Skeletal muscle satellite cell (primary cell): Measurements from ENCODE around the gene KLHL29.

Source experiments
- H3K27me3 ChIP-seq: 2 replicates; pipeline ENCODE4 v1.7.0; 2013; ENCODE audit warnings: low read length; ENCODE audit not compliant: control insufficient read depth, insufficient read depth
- H3K36me3 ChIP-seq: 2 replicates; pipeline ENCODE4 v1.7.0; 2013; ENCODE audit warnings: mild to moderate bottlenecking, control low read depth, low read length; ENCODE audit not compliant: insufficient read depth
- H3K4me1 ChIP-seq: 2 replicates; pipeline ENCODE4 v1.7.0; 2013; ENCODE audit warnings: low read length; ENCODE audit not compliant: control insufficient read depth, insufficient read depth
- H3K4me2 ChIP-seq: 2 replicates; pipeline ENCODE4 v1.7.0; 2013; ENCODE audit warnings: mild to moderate bottlenecking, low read length
- H3K4me3 ChIP-seq: 2 replicates; pipeline ENCODE4 v1.7.0; 2013; ENCODE audit warnings: low read length
- H3K9ac ChIP-seq: 2 replicates; pipeline ENCODE4 v1.7.0; 2013; ENCODE audit warnings: mild to moderate bottlenecking, low read depth, low read length, moderate library complexity
- H3K9me3 ChIP-seq: replicated peaks from 2 replicates; pipeline ENCODE4 v1.7.0; 2013; ENCODE audit warnings: mild to moderate bottlenecking, control low read depth, low read length

KLHL29 gene

DNA sequence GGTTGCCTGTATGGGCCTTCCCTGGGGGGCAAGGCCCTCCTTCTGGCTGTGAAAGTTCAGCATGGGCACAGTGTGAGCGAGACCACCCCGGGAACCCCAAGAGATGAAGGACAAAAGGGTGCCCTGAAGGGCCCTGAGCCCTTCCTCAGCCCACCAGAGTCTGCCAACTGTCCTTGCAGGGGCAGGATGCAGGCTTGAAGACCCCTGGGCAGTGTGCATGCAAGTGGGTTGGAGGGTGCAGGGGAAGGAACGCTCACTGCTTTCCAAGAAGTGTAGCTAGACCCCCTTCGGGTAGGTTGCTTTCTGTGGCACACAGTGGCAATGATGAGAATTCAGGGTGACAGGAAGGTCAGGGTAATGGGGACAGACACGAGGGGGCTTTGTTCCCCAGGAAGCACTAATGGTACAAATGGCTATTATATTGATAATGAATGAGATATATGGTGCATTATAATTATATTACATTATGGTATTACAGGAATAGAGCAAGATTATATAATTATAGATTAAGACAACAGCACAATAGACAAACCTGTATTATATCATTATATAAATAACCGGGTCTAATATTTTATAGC, 313.2 kb downstream of the KLHL29 start:
- no peaks in the 10 kb centered on the region for H3K4me1 ChIP-seq
- H3K9ac ChIP-seq: no peak overlapping the region
- H3K36me3 ChIP-seq: peaks cover 35% of the 10 kb centered on the region
- no peaks in the 10 kb centered on the region for H3K9me3 ChIP-seq
- no peak overlapping the region for H3K4me2 ChIP-seq
- H3K27me3 ChIP-seq: no peaks in the 10 kb centered on the region
- no peak overlapping the region for H3K4me3 ChIP-seq

GRCh38 chr2:23698721-23699579, 314.0 kb downstream of the KLHL29 start:
- Histone ChIP-seq H3K4me3 (no peak overlapping the region), H3K9ac (no peak overlapping the region), H3K36me3 (peaks cover 35% of the 10 kb centered on the region), H3K4me2 (no peak overlapping the region), H3K9me3 (no peaks in the 10 kb centered on the region), H3K27me3 (no peaks in the 10 kb centered on the region), H3K4me1 (no peaks in the 10 kb centered on the region)

GRCh38 chr2:23699580-23699925, 314.6 kb downstream of the KLHL29 start:
- no peaks in the 10 kb centered on the region for H3K27me3 ChIP-seq
- H3K36me3 ChIP-seq: peaks cover 35% of the 10 kb centered on the region
- no peaks in the 10 kb centered on the region for H3K9me3 ChIP-seq
- H3K4me2 ChIP-seq: no peak overlapping the region
- H3K4me1 ChIP-seq: no peaks in the 10 kb centered on the region
- no peak overlapping the region for H3K4me3 ChIP-seq
- no peak overlapping the region for H3K9ac ChIP-seq

- Histone ChIP-seq H3K9me3 (no peaks in the 10 kb centered on the region), H3K4me3 (no peak overlapping the region), H3K9ac (no peak overlapping the region), H3K36me3 (peaks cover 31% of the 10 kb centered on the region), H3K4me2 (no peak overlapping the region), H3K27me3 (no peaks in the 10 kb centered on the region), H3K4me1 (no peaks in the 10 kb centered on the region)
These were observed 315.6 kb downstream of the KLHL29 start for GRCh38 chr2:23700627-23701026.

DNA sequence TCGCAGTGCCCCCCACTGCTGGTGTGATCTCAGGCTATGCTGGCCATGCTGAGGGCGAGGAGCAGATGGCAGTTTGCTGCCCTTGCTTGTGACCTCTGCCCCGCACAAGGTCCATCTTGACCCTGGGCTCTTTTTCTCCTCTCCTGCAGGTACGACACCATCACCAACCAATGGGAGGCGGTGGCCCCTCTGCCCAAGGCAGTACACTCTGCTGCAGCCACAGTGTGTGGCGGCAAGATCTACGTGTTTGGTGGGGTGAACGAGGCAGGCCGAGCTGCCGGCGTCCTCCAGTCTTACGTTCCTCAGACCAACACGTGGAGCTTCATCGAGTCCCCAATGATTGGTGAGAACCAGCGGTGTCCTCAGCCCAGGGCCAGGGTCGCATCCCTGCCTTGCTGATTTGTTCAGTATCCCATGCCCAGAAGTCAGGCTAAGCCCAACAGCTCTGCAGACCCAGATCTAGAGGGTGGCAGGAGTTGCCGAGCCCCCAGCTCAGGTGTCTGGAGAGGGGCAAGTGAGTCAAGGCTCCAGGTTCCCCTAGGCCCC, 318.1 kb downstream of the KLHL29 start:
- H3K9ac ChIP-seq: no peak overlapping the region
- H3K27me3 ChIP-seq: no peaks in the 10 kb centered on the region
- no peak overlapping the region for H3K4me3 ChIP-seq
- H3K4me1 ChIP-seq: no peaks in the 10 kb centered on the region
- H3K36me3 ChIP-seq: peaks cover 36% of the 10 kb centered on the region
- H3K9me3 ChIP-seq: no peaks in the 10 kb centered on the region
- H3K4me2 ChIP-seq: no peak overlapping the region

GRCh38 chr2:23703583-23704385, 318.8 kb downstream of the KLHL29 start:
- no peaks in the 10 kb centered on the region for H3K9me3 ChIP-seq
- H3K4me3 ChIP-seq: no peak overlapping the region
- H3K4me1 ChIP-seq: no peaks in the 10 kb centered on the region
- no peaks in the 10 kb centered on the region for H3K27me3 ChIP-seq
- no peak overlapping the region for H3K4me2 ChIP-seq
- peaks cover 33% of the 10 kb centered on the region for H3K36me3 ChIP-seq
- H3K9ac ChIP-seq: no peak overlapping the region

GRCh38 chr2:23705771-23706612, 321.0 kb downstream of the KLHL29 start:
- H3K4me3 ChIP-seq: no peak overlapping the region
- no peaks in the 10 kb centered on the region for H3K4me1 ChIP-seq
- no peak overlapping the region for H3K9ac ChIP-seq
- H3K36me3 ChIP-seq: peaks cover 15% of the 10 kb centered on the region
- H3K9me3 ChIP-seq: no peaks in the 10 kb centered on the region
- H3K27me3 ChIP-seq: no peaks in the 10 kb centered on the region
- no peak overlapping the region for H3K4me2 ChIP-seq

DNA sequence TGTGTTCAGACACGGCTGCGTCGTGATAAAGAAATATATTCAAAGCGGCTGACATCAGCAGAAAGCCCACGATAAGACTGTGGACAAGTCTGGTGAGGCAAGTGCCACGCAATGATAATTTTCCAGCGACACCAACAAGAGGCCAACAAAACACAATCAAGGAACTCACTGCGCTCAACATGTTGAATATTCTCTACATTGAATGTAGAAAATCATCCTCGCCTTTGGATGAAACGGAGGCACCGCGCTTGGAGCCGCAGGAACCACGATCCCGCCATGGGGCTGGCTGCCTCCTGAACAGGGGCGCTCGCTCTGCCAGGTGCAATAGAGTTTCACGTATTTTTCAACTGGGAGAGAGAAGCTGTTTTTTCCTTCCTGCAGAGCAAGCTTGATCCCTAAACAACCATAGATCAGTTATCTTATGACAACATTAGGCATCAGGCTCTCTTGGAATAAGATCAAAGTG, 321.7 kb downstream of the KLHL29 start:
- H3K9ac ChIP-seq: no peak overlapping the region
- no peaks in the 10 kb centered on the region for H3K4me1 ChIP-seq
- H3K36me3 ChIP-seq: peaks cover 15% of the 10 kb centered on the region
- H3K27me3 ChIP-seq: no peaks in the 10 kb centered on the region
- no peak overlapping the region for H3K4me3 ChIP-seq
- no peak overlapping the region for H3K4me2 ChIP-seq
- no peaks in the 10 kb centered on the region for H3K9me3 ChIP-seq

DNA sequence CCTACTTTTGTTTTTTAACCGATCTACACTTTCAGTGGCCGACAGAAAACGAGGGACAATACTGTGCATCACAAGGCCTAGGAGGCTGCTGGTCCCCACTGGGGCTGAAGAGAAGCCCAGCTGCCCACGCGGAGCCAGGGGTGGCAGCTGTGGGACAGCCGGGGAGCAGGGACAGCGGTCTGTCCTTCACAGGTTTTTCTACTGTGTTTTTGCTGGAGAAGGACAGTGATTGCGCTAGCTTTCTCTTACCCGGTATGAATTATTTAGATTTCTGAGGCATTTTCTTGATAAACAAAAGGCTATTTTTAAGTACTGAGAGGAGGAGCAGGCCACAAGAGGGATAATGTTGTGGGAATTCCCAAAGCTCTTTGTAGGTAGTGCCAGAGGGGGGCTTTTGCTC, 322.1 kb downstream of the KLHL29 start:
- no peak overlapping the region for H3K9ac ChIP-seq
- no peaks in the 10 kb centered on the region for H3K27me3 ChIP-seq
- H3K4me2 ChIP-seq: no peak overlapping the region
- H3K4me1 ChIP-seq: no peaks in the 10 kb centered on the region
- H3K9me3 ChIP-seq: no peaks in the 10 kb centered on the region
- H3K4me3 ChIP-seq: no peak overlapping the region
- peaks cover 15% of the 10 kb centered on the region for H3K36me3 ChIP-seq

DNA sequence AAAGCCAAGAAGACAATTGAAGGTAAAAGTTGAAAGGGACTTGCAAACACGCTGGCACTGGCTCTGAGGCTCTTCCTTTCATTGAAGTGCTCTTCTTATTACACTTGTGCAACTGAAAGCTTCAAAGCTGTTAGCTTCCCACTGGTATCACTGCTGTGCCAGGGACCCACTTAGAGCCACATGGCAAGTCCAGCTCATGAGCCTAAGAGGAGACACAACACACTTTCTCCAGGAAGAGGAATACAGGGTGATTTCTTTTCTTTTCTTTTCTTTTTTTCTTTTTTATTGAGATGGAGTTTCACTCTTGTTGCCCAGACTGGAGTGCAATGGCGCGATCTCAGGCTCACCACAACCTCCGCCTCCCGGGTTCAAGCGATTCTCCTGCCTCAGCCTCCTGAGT, 323.8 kb downstream of the KLHL29 start:
- no peak overlapping the region for H3K4me3 ChIP-seq
- no peak overlapping the region for H3K4me2 ChIP-seq
- H3K27me3 ChIP-seq: no peaks in the 10 kb centered on the region
- peaks cover 15% of the 10 kb centered on the region for H3K36me3 ChIP-seq
- H3K9ac ChIP-seq: no peak overlapping the region
- no peaks in the 10 kb centered on the region for H3K9me3 ChIP-seq
- H3K4me1 ChIP-seq: no peaks in the 10 kb centered on the region

DNA sequence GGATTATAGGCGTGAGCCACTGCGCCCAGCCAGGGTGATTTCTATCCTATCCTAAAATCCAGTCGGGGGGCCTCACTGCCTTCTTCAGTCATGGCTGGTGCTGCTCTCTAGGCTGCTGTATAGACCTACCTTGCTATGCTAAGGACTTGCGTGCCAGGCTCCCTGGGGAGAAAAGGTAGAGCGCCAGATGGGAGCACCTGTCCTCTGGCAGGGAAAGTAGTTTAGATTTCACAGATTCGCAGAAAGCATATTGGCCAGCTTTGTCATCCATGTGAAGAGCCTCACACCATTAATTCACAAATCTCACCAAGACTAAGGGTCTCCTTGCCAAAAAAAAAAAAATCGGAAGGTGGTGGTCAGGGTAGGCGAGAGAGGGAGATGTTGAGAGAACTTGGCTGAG, 324.3 kb downstream of the KLHL29 start:
- Histone ChIP-seq H3K9me3 (no peaks in the 10 kb centered on the region), H3K9ac (no peak overlapping the region), H3K36me3 (peaks cover 15% of the 10 kb centered on the region), H3K4me3 (no peak overlapping the region), H3K27me3 (no peaks in the 10 kb centered on the region), H3K4me1 (no peaks in the 10 kb centered on the region), H3K4me2 (no peak overlapping the region)
